ENCODE results near the gene CLK3.

- no peak for TF ChIP-seq YY1 (IDR thresholded peaks at IDR 0.05; ENCODE audit: insufficient read depth, insufficient read length)
- TF ChIP-seq ZNF274 (IDR thresholded peaks at IDR 0.05; ENCODE audit: low read depth, low read length) = no peak
- TF ChIP-seq SUZ12 (IDR thresholded peaks at IDR 0.05; ENCODE audit: extremely low read depth, insufficient read depth, insufficient read length) = no peak
Measured at GRCh38 chr15:74655424-74655823, 39.8 kb downstream of the CLK3 start.

All from NT2/D1 (cell line).